Measurements from ENCODE around the gene NEUROD2. TPM values are rescaled to one million over a fixed set of nuclear protein-coding genes. Genes with fewer than 3 reads are reported as not detected.
A peak's percentile ranks its signal among the peaks of the same experiment; 100 is the strongest.

The NEUROD2 gene
- total and polyA plus RNA-seq, 10 of the 15 experiments (the other 5 are each of a cell fraction or from before 2014, with no cell fraction given), result not detected

DNA sequence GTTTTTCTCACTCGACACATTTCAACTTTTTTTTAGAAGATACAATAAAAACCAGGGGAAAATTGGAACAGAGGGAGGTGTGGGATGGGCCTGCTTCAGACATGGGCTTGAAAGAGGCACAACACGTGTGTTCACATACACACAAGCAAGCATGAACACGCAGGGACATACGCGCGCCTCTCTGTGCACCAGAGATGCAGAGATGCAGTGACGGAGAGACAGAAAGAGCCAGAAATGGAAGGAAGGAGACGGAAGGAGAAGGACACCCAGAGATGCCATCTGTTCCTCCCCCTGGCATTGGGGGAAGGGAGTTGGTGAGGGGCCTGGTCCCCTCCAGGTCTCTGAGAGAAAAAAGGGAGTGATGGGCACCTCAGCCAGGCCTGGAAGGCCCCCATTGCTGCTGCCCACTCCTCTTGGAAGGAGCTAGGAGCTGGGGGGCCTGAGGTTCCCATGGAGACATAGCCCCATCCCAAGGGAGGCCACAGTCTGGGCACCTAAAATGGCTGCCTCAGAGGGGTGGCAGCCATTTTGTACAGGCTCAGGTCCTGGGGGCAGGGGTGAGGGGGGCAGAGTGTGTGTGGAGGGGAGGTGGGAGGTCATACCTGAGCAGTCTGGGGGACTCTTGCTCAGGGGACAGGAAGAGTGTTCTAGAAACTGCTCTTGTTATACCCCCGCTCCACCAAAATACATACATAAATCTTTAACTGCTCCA, 3.8 kb upstream of the NEUROD2 start:
- no peaks in the 10 kb centered on the region; the same call in 1 of the 2 replicates for H3K4me1 ChIP-seq (ENCODE audit: control insufficient read depth, insufficient read depth, low read length)
- no peak overlapping the region for H3K4me3 ChIP-seq
- no peak overlapping the region for H3K9ac ChIP-seq (ENCODE audit: control insufficient read depth, insufficient read depth, low read length)
- FAIRE-seq (no peak), DNase-seq (ENCODE audit: low read depth, low spot score) (no peak), ATAC-seq (no peak)
- ChIA-PET CTCF (interaction anchor here (1.1 to 1.5 kb wide), 2 partner anchors 10 to 64 kb away, joined by 3 to 4 read pairs; no protein-coding TSS in a partner anchor), SMC1A (ENCODE audit: uncharacterized antibody, unreplicated experiment) (no interaction called here), RAD21 (ENCODE audit: unreplicated experiment) (no interaction called here), POLR2A (no interaction called here)
- WGBS (ENCODE audit: insufficient coverage, insufficient replicate concordance, low lambda C conversion rate, missing lambda C conversion rate), result 68% methylated on average over 9 of the region's 9 CpGs
- intact Hi-C loops (cut with micrococcal nuclease; ENCODE audit: unreplicated experiment), result no loop called here
- no peak overlapping the region for H3K27ac ChIP-seq (ENCODE audit: control insufficient read depth, insufficient read depth)
- no peaks in the 10 kb centered on the region for H3K9me3 ChIP-seq (replicated peaks; ENCODE audit: control insufficient read depth, insufficient read depth, low read length)
- H2AFZ ChIP-seq (ENCODE audit: control insufficient read depth, low read depth, low read length), result no peak overlapping the region
- no peaks in the 10 kb centered on the region for H4K20me1 ChIP-seq (ENCODE audit: control insufficient read depth, insufficient read depth)
- H3K4me2 ChIP-seq (ENCODE audit: control insufficient read depth, insufficient read depth), result no peak overlapping the region
- TF ChIP-seq YY1 (IDR thresholded peaks at IDR 0.05; ENCODE audit: low read depth, low read length) (peak; percentile 93), RBBP5 (conservative IDR thresholded peaks at IDR 0.05) (no peak)
- BruUV-seq (replicated peaks), result no TSS peak
- peaks cover 0 to 10% of the 10 kb centered on the region in 2 experiments; a peak in 3 of 4 replicates for H3K27me3 ChIP-seq (replicated peaks in 1 of 2; ENCODE audit: control insufficient read depth in 2 of 2, insufficient read depth in 2 of 2, low read length in 1 of 2)
- H3K79me2 ChIP-seq (ENCODE audit: control insufficient read depth, insufficient read depth, low read length), result no peaks in the 10 kb centered on the region
- no peaks in the 10 kb centered on the region for H3K36me3 ChIP-seq (ENCODE audit: control insufficient read depth in 2 of 2, insufficient read depth in 2 of 2, low read length in 1 of 2)
- in situ Hi-C loops (cut with MboI), result no loop called here

DNA sequence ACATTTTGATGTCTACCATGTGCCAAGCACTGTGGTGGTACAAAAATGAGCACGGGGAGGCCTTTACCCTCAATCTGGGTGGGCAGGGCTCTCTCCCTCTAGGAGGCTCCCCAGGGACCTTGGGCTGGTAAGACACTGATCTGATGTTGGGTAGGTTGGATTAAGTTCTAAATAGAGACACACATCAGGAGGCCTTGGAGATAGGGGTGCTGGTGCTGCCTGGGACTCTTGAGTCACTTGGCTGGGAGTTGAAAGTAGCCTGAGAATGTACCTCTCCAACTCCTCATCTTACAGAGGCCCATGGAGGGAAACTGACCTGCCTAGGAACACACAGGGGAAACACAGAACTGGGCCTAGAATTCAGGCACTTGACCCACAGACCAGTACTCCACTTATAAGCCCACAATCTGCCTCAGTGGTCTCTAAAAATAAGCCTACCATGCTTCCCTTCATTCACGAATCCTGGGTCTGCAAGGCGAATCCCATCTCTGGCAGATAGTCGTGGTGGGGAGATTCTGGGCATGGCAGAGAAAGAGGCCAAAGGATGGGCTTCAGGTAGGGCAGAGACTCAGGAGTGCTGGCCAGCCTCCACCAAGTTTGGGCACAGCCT, 1.8 kb upstream of the NEUROD2 start:
- intact Hi-C loops (cut with micrococcal nuclease; ENCODE audit: unreplicated experiment) (no loop called here), in situ Hi-C loops (cut with MboI) (no loop called here)
- H3K4me1 ChIP-seq (ENCODE audit: control insufficient read depth, insufficient read depth, low read length), result no peaks in the 10 kb centered on the region
- no peak for DNase-seq (ENCODE audit: low read depth, low spot score)
- H2AFZ ChIP-seq (ENCODE audit: control insufficient read depth, low read depth, low read length), result no peak overlapping the region
- H3K27me3 ChIP-seq (replicated peaks in 1 of 2; ENCODE audit: control insufficient read depth in 2 of 2, insufficient read depth in 2 of 2, low read length in 1 of 2), result peaks cover 11 to 18% of the 10 kb centered on the region in 2 experiments; a peak in 3 of 4 replicates
- no TSS peak for BruUV-seq (replicated peaks)
- H3K9me3 ChIP-seq (replicated peaks; ENCODE audit: control insufficient read depth, insufficient read depth, low read length), result no peaks in the 10 kb centered on the region
- H4K20me1 ChIP-seq (ENCODE audit: control insufficient read depth, insufficient read depth), result no peaks in the 10 kb centered on the region
- H3K79me2 ChIP-seq (ENCODE audit: control insufficient read depth, insufficient read depth, low read length), result no peaks in the 10 kb centered on the region
- CTCF ChIA-PET, result no interaction called here
- H3K9ac ChIP-seq (ENCODE audit: control insufficient read depth, insufficient read depth, low read length), result no peak overlapping the region
- ATAC-seq, result no peak
- RAD21 ChIA-PET (ENCODE audit: unreplicated experiment), result no interaction called here
- POLR2A ChIA-PET, result no interaction called here
- SMC1A ChIA-PET (ENCODE audit: uncharacterized antibody, unreplicated experiment), result no interaction called here
- no peak overlapping the region for H3K4me2 ChIP-seq (ENCODE audit: control insufficient read depth, insufficient read depth)
- H3K27ac ChIP-seq (ENCODE audit: control insufficient read depth, insufficient read depth), result no peak overlapping the region
- 15% methylated on average over 4 of the region's 4 CpGs for WGBS (ENCODE audit: insufficient coverage, insufficient replicate concordance, low lambda C conversion rate, missing lambda C conversion rate)
- no peak for FAIRE-seq
- H3K4me3 ChIP-seq, result no peak overlapping the region
- H3K36me3 ChIP-seq (ENCODE audit: control insufficient read depth in 2 of 2, insufficient read depth in 2 of 2, low read length in 1 of 2), result no peaks in the 10 kb centered on the region
- TF ChIP-seq CBX5 (IDR thresholded peaks at IDR 0.05; ENCODE audit: low read depth) (no peak), STAT3 (IDR thresholded peaks at IDR 0.05; ENCODE audit: low read depth, low read length) (no peak), FOXK2 (IDR thresholded peaks at IDR 0.05) (no peak), CUX1 (IDR thresholded peaks at IDR 0.05; ENCODE audit: insufficient replicate concordance, low read depth, low read length) (no peak), NR2F1 (conservative IDR thresholded peaks at IDR 0.05) (no peak), RCOR1 (conservative IDR thresholded peaks at IDR 0.05; ENCODE audit: low read depth, low read length) (no peak), SIX5 (IDR thresholded peaks at IDR 0.05; ENCODE audit: low read depth, low read length, severe bottlenecking) (no peak), SRF (IDR thresholded peaks at IDR 0.05; ENCODE audit: low read depth in 2 of 2, low read length in 2 of 2) (no peak), SMC3 (IDR thresholded peaks at IDR 0.05; ENCODE audit: borderline replicate concordance, low read length) (no peak)

Data from GM12878 (cell line).